Measurements from ENCODE around the gene GRIA3. TPM values are rescaled to one million over a fixed set of nuclear protein-coding genes. Genes with fewer than 3 reads are reported as not detected.

The GRIA3 gene
- total and polyA plus RNA-seq, 10 of the 15 experiments (the other 5 are each of a cell fraction or from before 2014, with no cell fraction given), result 0.45 to 4.3 (median 2.2) TPM

DNA sequence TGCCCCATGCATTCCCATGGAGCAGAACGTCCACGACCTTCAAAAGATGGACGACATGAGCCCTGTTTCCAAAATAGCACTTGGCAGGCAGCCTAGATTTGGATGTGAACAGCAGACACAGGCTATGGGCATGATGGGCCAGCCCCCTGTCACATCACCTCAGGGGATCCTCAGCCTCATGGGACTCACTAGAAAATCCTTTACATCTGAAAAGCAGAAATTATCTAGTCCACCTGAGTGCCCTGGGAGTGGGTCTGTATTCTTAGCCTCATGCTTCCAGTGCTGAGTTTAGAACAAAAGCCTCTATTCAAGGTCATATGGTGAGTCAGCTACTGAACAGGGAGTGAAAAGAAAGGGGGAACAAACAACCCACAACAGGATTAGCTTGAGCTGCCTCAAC, 35.8 kb downstream of the GRIA3 start:
- in situ Hi-C loops (cut with MboI), result no loop called here
- ChIA-PET POLR2A (no interaction called here), RAD21 (ENCODE audit: unreplicated experiment) (no interaction called here), CTCF (interaction anchor here (2.5 kb wide), 1 partner anchor 16 kb away, joined by 12 read pairs; no protein-coding TSS in a partner anchor), SMC1A (ENCODE audit: uncharacterized antibody, unreplicated experiment) (interaction anchor here (0.8 to 2.1 kb wide), 5 partner anchors 17 to 111 kb away, joined by 3 to 7 read pairs (median 4); no protein-coding TSS in a partner anchor)
- intact Hi-C loops (cut with micrococcal nuclease; ENCODE audit: unreplicated experiment), result no loop called here
- H3K4me1 ChIP-seq (ENCODE audit: control insufficient read depth, insufficient read depth, low read length), result no peaks in the 10 kb centered on the region
- H3K36me3 ChIP-seq (ENCODE audit: control insufficient read depth in 2 of 2, insufficient read depth in 2 of 2, low read length in 1 of 2), result no peaks in the 10 kb centered on the region
- ATAC-seq (no peak), FAIRE-seq (no peak), DNase-seq (ENCODE audit: low read depth, low spot score) (no peak)
- no peaks in the 10 kb centered on the region for H3K79me2 ChIP-seq (ENCODE audit: control insufficient read depth, insufficient read depth, low read length)
- no peaks in the 10 kb centered on the region for H3K9me3 ChIP-seq (replicated peaks; ENCODE audit: control insufficient read depth, insufficient read depth, low read length)
- H3K27me3 ChIP-seq (replicated peaks in 1 of 2; ENCODE audit: control insufficient read depth in 2 of 2, insufficient read depth in 2 of 2, low read length in 1 of 2), result no peaks in the 10 kb centered on the region
- 40% methylated on average over 3 of the region's 3 CpGs for WGBS (ENCODE audit: insufficient coverage, insufficient replicate concordance, low lambda C conversion rate, missing lambda C conversion rate)
- TF ChIP-seq MEF2B (IDR thresholded peaks at IDR 0.05; ENCODE audit: partially characterized antibody, poor library complexity, severe bottlenecking) (peak; percentile 79), ETV6 (conservative IDR thresholded peaks at IDR 0.05 in 1 of 2, IDR thresholded peaks at IDR 0.05 in 1 of 2; ENCODE audit: borderline replicate concordance in 1 of 2, low read depth in 1 of 2) (no peak)
- no peak overlapping the region for H3K4me3 ChIP-seq
- BruUV-seq (replicated peaks), result no TSS peak
- H4K20me1 ChIP-seq (ENCODE audit: control insufficient read depth, insufficient read depth), result no peaks in the 10 kb centered on the region
- H3K9ac ChIP-seq (ENCODE audit: control insufficient read depth, insufficient read depth, low read length), result no peak overlapping the region
- no peak overlapping the region for H2AFZ ChIP-seq (ENCODE audit: control insufficient read depth, low read depth, low read length)
- no peak overlapping the region for H3K4me2 ChIP-seq (ENCODE audit: control insufficient read depth, insufficient read depth)
- H3K27ac ChIP-seq (ENCODE audit: control insufficient read depth, insufficient read depth), result no peak overlapping the region

DNA sequence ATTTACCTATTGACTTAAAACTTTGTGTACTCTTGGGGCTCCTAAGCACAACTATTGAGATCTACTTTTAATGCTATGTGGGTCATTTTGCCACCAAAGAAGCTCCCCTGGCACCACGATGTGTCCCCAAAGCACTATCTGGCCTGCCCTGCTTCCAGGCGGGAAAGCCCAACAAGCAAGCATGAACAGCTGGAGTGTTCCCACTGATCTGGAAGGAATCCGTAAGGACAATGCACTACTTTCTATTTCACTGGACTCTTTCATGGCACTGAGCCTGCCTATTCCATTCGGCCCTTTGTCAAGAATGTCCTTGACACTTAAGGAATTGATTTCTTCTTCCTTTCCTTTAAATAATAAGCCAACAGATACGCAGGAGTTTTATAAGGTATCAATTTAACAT, 38.8 kb downstream of the GRIA3 start:
- Histone ChIP-seq H3K9me3 (replicated peaks; ENCODE audit: control insufficient read depth, insufficient read depth, low read length) (no peaks in the 10 kb centered on the region), H3K27ac (ENCODE audit: control insufficient read depth, insufficient read depth) (no peak overlapping the region), H3K79me2 (ENCODE audit: control insufficient read depth, insufficient read depth, low read length) (no peaks in the 10 kb centered on the region), H3K36me3 (ENCODE audit: control insufficient read depth in 2 of 2, insufficient read depth in 2 of 2, low read length in 1 of 2) (no peaks in the 10 kb centered on the region), H3K9ac (ENCODE audit: control insufficient read depth, insufficient read depth, low read length) (no peak overlapping the region), H3K27me3 (replicated peaks in 1 of 2; ENCODE audit: control insufficient read depth in 2 of 2, insufficient read depth in 2 of 2, low read length in 1 of 2) (no peaks in the 10 kb centered on the region), H3K4me3 (no peak overlapping the region), H4K20me1 (ENCODE audit: control insufficient read depth, insufficient read depth) (no peaks in the 10 kb centered on the region), H3K4me1 (ENCODE audit: control insufficient read depth, insufficient read depth, low read length) (no peaks in the 10 kb centered on the region), H2AFZ (ENCODE audit: control insufficient read depth, low read depth, low read length) (no peak overlapping the region), H3K4me2 (ENCODE audit: control insufficient read depth, insufficient read depth) (no peak overlapping the region)
- SMC1A ChIA-PET (ENCODE audit: uncharacterized antibody, unreplicated experiment), result interaction anchor here (0.7 to 1.4 kb wide), 2 partner anchors 69 to 267 kb away, joined by 3 to 4 read pairs; no protein-coding TSS in a partner anchor
- RAD21 ChIA-PET (ENCODE audit: unreplicated experiment), result interaction anchor here (1.3 kb wide), 1 partner anchor 201 kb away, joined by 3 read pairs; no protein-coding TSS in a partner anchor
- WGBS (ENCODE audit: insufficient coverage, insufficient replicate concordance, low lambda C conversion rate, missing lambda C conversion rate), result 45% methylated on average over 5 of the region's 5 CpGs
- DNase-seq (ENCODE audit: low read depth, low spot score) (no peak), ATAC-seq (no peak), FAIRE-seq (no peak)
- in situ Hi-C loops (cut with MboI) (no loop called here), intact Hi-C loops (cut with micrococcal nuclease; ENCODE audit: unreplicated experiment) (no loop called here)
- CTCF ChIA-PET, result interaction anchor here (0.9 kb wide), 1 partner anchor 8 kb away, joined by 3 read pairs; no protein-coding TSS in a partner anchor
- BruUV-seq (replicated peaks), result no TSS peak
- TF ChIP-seq JUND (IDR thresholded peaks at IDR 0.05; ENCODE audit: low read depth, low read length) (no peak), NRF1 (conservative IDR thresholded peaks at IDR 0.05; ENCODE audit: low read depth, low read length) (no peak), SRF (IDR thresholded peaks at IDR 0.05; ENCODE audit: low read depth in 2 of 2, low read length in 2 of 2) (no peak), ZNF217 (IDR thresholded peaks at IDR 0.05) (no peak), POLR2AphosphoS5 (IDR thresholded peaks at IDR 0.05; ENCODE audit: low read length) (no peak), POU2F2 (IDR thresholded peaks at IDR 0.05; ENCODE audit: borderline replicate concordance, low read depth, low read length) (no peak)
- TF ChIP-seq, protein P1, sequence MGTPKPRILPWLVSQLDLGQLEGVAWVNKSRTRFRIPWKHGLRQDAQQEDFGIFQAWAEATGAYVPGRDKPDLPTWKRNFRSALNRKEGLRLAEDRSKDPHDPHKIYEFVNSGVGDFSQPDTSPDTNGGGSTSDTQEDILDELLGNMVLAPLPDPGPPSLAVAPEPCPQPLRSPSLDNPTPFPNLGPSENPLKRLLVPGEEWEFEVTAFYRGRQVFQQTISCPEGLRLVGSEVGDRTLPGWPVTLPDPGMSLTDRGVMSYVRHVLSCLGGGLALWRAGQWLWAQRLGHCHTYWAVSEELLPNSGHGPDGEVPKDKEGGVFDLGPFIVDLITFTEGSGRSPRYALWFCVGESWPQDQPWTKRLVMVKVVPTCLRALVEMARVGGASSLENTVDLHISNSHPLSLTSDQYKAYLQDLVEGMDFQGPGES (IDR thresholded peaks at IDR 0.05), result no peak
- POLR2A ChIA-PET, result no interaction called here
